HCT116 (cell line): ENCODE data around the gene ZNF438.

Experiments
- CEBPB ChIP-seq: IDR thresholded peaks from 2 replicates; pipeline ENCODE4 v1.6.1; 2012; ENCODE audit warnings: low read depth
- CTCF ChIP-seq, 3 experiments: fragments of 200-600 bp in 1 of 3; sonication (generic) in 1 of 3; IDR thresholded peaks in 2 of 3; conservative IDR thresholded peaks in 1 of 3; 2 replicates each; pipeline ENCODE4 v1.5.1; 2012 to 2017; ENCODE audit warnings: low read depth in 2 of 3, low read length in 2 of 3, antibody characterized with exemption in 1 of 3, borderline replicate concordance in 1 of 3, control low read depth in 1 of 3, mild to moderate bottlenecking in 1 of 3, mixed read lengths in 1 of 3, mixed run types in 1 of 3, moderate library complexity in 1 of 3; ENCODE audit not compliant: insufficient read depth in 1 of 3
- EZH2 ChIP-seq: fragments of 200-600 bp; sonication (generic); IDR thresholded peaks from 2 replicates; pipeline ENCODE4 v1.6.1; 2017; ENCODE audit warnings: antibody characterized with exemption, mixed run types
- POLR2AphosphoS5 ChIP-seq: IDR thresholded peaks from 2 replicates; pipeline ENCODE4 v1.6.1; 2011; ENCODE audit warnings: mild to moderate bottlenecking, low read depth, low read length, moderate library complexity
- RAD21 ChIP-seq: IDR thresholded peaks from 2 replicates; pipeline ENCODE4 v1.6.1; 2012; ENCODE audit warnings: low read depth, mild to moderate bottlenecking
- YY1 ChIP-seq: IDR thresholded peaks from 2 replicates; pipeline ENCODE4 v1.6.1; 2011; ENCODE audit warnings: low read length, low read depth, moderate library complexity, mild to moderate bottlenecking; ENCODE audit not compliant: insufficient replicate concordance; ENCODE audit errors: extremely low read depth
- ZNF274 ChIP-seq: fragments of 200-500 bp; sonication (Bioruptor generic); IDR thresholded peaks from 2 replicates; pipeline ENCODE4 v1.6.1; 2014; ENCODE audit warnings: mild to moderate bottlenecking, low read depth, low read length, inconsistent platforms

GRCh38 chr10:30861976-30862375, 169.7 kb downstream of the ZNF438 start:
- TF ChIP-seq EZH2 (no peak), CTCF (IDR thresholded peaks at IDR 0.05 in 2 of 3, conservative IDR thresholded peaks at IDR 0.05 in 1 of 3; ENCODE audit: borderline replicate concordance in 1 of 3, insufficient read depth in 1 of 3, low read depth in 2 of 3, low read length in 2 of 3) (no peak), POLR2AphosphoS5 (no peak), ZNF274 (no peak), YY1 (no peak), CEBPB (no peak), RAD21 (no peak)
